ENCODE results near the gene DPP6.

DPP6 gene

GRCh38 chr7:154591544-154591943 lies 539.3 kb downstream of the DPP6 start:
- H3K4me3 Mint-ChIP-seq: no peak overlapping the region
- ATAC-seq (replicated peaks) (no peak), DNase-seq (no peak)
- no peaks in the 10 kb centered on the region for H3K36me3 Mint-ChIP-seq
- no peak overlapping the region for H3K27ac Mint-ChIP-seq
- peaks cover 3 to 16% of the 10 kb centered on the region in 2 donors for H3K9me3 Mint-ChIP-seq
- H3K27me3 Mint-ChIP-seq: no peaks in the 10 kb centered on the region
- H3K4me1 Mint-ChIP-seq: no peaks in the 10 kb centered on the region

- no peaks in the 10 kb centered on the region for H3K4me1 Mint-ChIP-seq
- H3K27ac Mint-ChIP-seq: no peak overlapping the region
- no peak overlapping the region for H3K4me3 Mint-ChIP-seq
- no peaks in the 10 kb centered on the region for H3K27me3 Mint-ChIP-seq
- DNase-seq: no peak
- ATAC-seq (replicated peaks): no peak
- peaks cover 3 to 16% of the 10 kb centered on the region in 2 donors for H3K9me3 Mint-ChIP-seq
- H3K36me3 Mint-ChIP-seq: no peaks in the 10 kb centered on the region
These were observed 540.2 kb downstream of the DPP6 start for GRCh38 chr7:154592388-154592787.

- Mint-ChIP-seq H3K27ac (no peak overlapping the region), H3K4me1 (no peaks in the 10 kb centered on the region), H3K9me3 (peaks cover 0 to 9% of the 10 kb centered on the region in 2 donors), H3K4me3 (no peak overlapping the region), H3K36me3 (no peaks in the 10 kb centered on the region), H3K27me3 (no peaks in the 10 kb centered on the region)
- DNase-seq: no peak
- no peak for ATAC-seq (replicated peaks)
These were observed 546.2 kb downstream of the DPP6 start for GRCh38 chr7:154598396-154598795.

GRCh38 chr7:154598864-154599263 lies 546.7 kb downstream of the DPP6 start:
- no peak for DNase-seq
- Mint-ChIP-seq H3K9me3 (peaks cover 0 to 9% of the 10 kb centered on the region in 2 donors), H3K36me3 (no peaks in the 10 kb centered on the region), H3K4me3 (no peak overlapping the region), H3K27me3 (no peaks in the 10 kb centered on the region), H3K4me1 (no peaks in the 10 kb centered on the region), H3K27ac (no peak overlapping the region)
- ATAC-seq (replicated peaks): no peak

GRCh38 chr7:154610903-154611302 lies 558.7 kb downstream of the DPP6 start:
- Mint-ChIP-seq H3K27me3 (no peaks in the 10 kb centered on the region), H3K27ac (no peak overlapping the region), H3K36me3 (no peaks in the 10 kb centered on the region), H3K4me1 (no peaks in the 10 kb centered on the region), H3K9me3 (peaks cover 0 to 1% of the 10 kb centered on the region in 2 donors), H3K4me3 (no peak overlapping the region)
- DNase-seq (no peak), ATAC-seq (replicated peaks) (no peak)

GRCh38 chr7:154613811-154614210 lies 561.6 kb downstream of the DPP6 start:
- H3K27ac Mint-ChIP-seq: no peak overlapping the region

GRCh38 chr7:154620141-154620755 lies 568.0 kb downstream of the DPP6 start:
- peaks cover 0 to 6% of the 10 kb centered on the region in 2 donors for H3K9me3 Mint-ChIP-seq
- H3K27ac Mint-ChIP-seq: no peak overlapping the region
- H3K27me3 Mint-ChIP-seq: no peaks in the 10 kb centered on the region
- H3K4me3 Mint-ChIP-seq: no peak overlapping the region
- no peaks in the 10 kb centered on the region for H3K4me1 Mint-ChIP-seq
- no peaks in the 10 kb centered on the region for H3K36me3 Mint-ChIP-seq
- DNase-seq (no peak), ATAC-seq (replicated peaks) (no peak)

More at GRCh38 chr7:154613811-154614210, 561.6 kb downstream of the DPP6 start:
- Mint-ChIP-seq H3K27me3 (no peaks in the 10 kb centered on the region), H3K36me3 (no peaks in the 10 kb centered on the region), H3K9me3 (peaks cover 0 to 3% of the 10 kb centered on the region in 2 donors), H3K4me3 (no peak overlapping the region), H3K4me1 (no peaks in the 10 kb centered on the region)
- DNase-seq (no peak), ATAC-seq (replicated peaks) (no peak)

GRCh38 chr7:154623399-154623798 lies 571.2 kb downstream of the DPP6 start:
- ATAC-seq (replicated peaks): no peak

GRCh38 chr7:154627646-154628290 lies 575.6 kb downstream of the DPP6 start:
- no peaks in the 10 kb centered on the region for H3K4me1 Mint-ChIP-seq
- H3K27me3 Mint-ChIP-seq: no peaks in the 10 kb centered on the region

More at GRCh38 chr7:154623399-154623798, 571.2 kb downstream of the DPP6 start:
- Mint-ChIP-seq H3K4me1 (no peaks in the 10 kb centered on the region), H3K4me3 (no peak overlapping the region), H3K36me3 (no peaks in the 10 kb centered on the region), H3K27ac (no peak overlapping the region), H3K27me3 (no peaks in the 10 kb centered on the region), H3K9me3 (peaks cover 0 to 4% of the 10 kb centered on the region in 2 donors)
- no peak for DNase-seq

GRCh38 chr7:154628556-154628955 lies 576.4 kb downstream of the DPP6 start:
- H3K27ac Mint-ChIP-seq: no peak overlapping the region

More at GRCh38 chr7:154627646-154628290, 575.6 kb downstream of the DPP6 start:
- ATAC-seq (replicated peaks): no peak
- Mint-ChIP-seq H3K9me3 (peaks cover 4 to 5% of the 10 kb centered on the region in 2 donors), H3K36me3 (no peaks in the 10 kb centered on the region), H3K27ac (no peak overlapping the region), H3K4me3 (no peak overlapping the region)
- no peak for DNase-seq

GRCh38 chr7:154631162-154631561 lies 579.0 kb downstream of the DPP6 start:
- Mint-ChIP-seq H3K4me3 (no peak overlapping the region), H3K4me1 (no peaks in the 10 kb centered on the region), H3K9me3 (peaks cover 4 to 8% of the 10 kb centered on the region in 2 donors), H3K27ac (no peak overlapping the region), H3K36me3 (no peaks in the 10 kb centered on the region), H3K27me3 (no peaks in the 10 kb centered on the region)
- ATAC-seq (replicated peaks): no peak
- DNase-seq: no peak

More at GRCh38 chr7:154628556-154628955, 576.4 kb downstream of the DPP6 start:
- H3K4me3 Mint-ChIP-seq: no peak overlapping the region
- H3K36me3 Mint-ChIP-seq: no peaks in the 10 kb centered on the region
- no peak for DNase-seq
- peaks cover 3 to 4% of the 10 kb centered on the region in 2 donors for H3K9me3 Mint-ChIP-seq
- H3K27me3 Mint-ChIP-seq: no peaks in the 10 kb centered on the region
- ATAC-seq (replicated peaks): no peak
- H3K4me1 Mint-ChIP-seq: no peaks in the 10 kb centered on the region

- Mint-ChIP-seq H3K9me3 (peaks cover 6 to 8% of the 10 kb centered on the region in 2 donors), H3K4me1 (no peaks in the 10 kb centered on the region), H3K27ac (no peak overlapping the region), H3K4me3 (no peak overlapping the region), H3K36me3 (no peaks in the 10 kb centered on the region), H3K27me3 (no peaks in the 10 kb centered on the region)
- ATAC-seq (replicated peaks) (no peak), DNase-seq (no peak)
These were observed 581.4 kb downstream of the DPP6 start for GRCh38 chr7:154633641-154634040.

- Mint-ChIP-seq H3K9me3 (peaks cover 4 to 5% of the 10 kb centered on the region in 2 donors), H3K27ac (no peak overlapping the region), H3K4me3 (no peak overlapping the region), H3K36me3 (no peaks in the 10 kb centered on the region), H3K4me1 (no peaks in the 10 kb centered on the region), H3K27me3 (no peaks in the 10 kb centered on the region)
- ATAC-seq (replicated peaks) (no peak), DNase-seq (no peak)
These were observed 586.1 kb downstream of the DPP6 start for GRCh38 chr7:154638286-154638685.

- Mint-ChIP-seq H3K4me3 (no peak overlapping the region), H3K9me3 (peaks cover 2 to 5% of the 10 kb centered on the region in 2 donors), H3K27me3 (no peaks in the 10 kb centered on the region), H3K27ac (no peak overlapping the region), H3K4me1 (no peaks in the 10 kb centered on the region), H3K36me3 (no peaks in the 10 kb centered on the region)
- ATAC-seq (replicated peaks): no peak
- DNase-seq: no peak
These were observed 588.2 kb downstream of the DPP6 start for GRCh38 chr7:154640266-154640865.

- H3K36me3 Mint-ChIP-seq: no peaks in the 10 kb centered on the region
- H3K9me3 Mint-ChIP-seq: peaks cover 3 to 5% of the 10 kb centered on the region in 2 donors
- no peaks in the 10 kb centered on the region for H3K27me3 Mint-ChIP-seq
- H3K27ac Mint-ChIP-seq: no peak overlapping the region
- ATAC-seq (replicated peaks): no peak
- DNase-seq: no peak
- no peak overlapping the region for H3K4me3 Mint-ChIP-seq
- no peaks in the 10 kb centered on the region for H3K4me1 Mint-ChIP-seq
These were observed 588.7 kb downstream of the DPP6 start for GRCh38 chr7:154640917-154641316.

Data from stimulated activated naive B cell treated with anti-CD40 and anti-IgM and Interleukin-4, amounts not matched to agents 10 μg/mL and 1 μg/mL and 100 μg/mL, for 72 hours (primary cell).